Measurements from ENCODE around the gene TCF12. TPM values are rescaled to one million over a fixed set of nuclear protein-coding genes. Genes with fewer than 3 reads are reported as not detected.

Gene TCF12
- total and polyA plus RNA-seq, 2 donors (not counting 3 experiments of a cell fraction or from before 2014, with no cell fraction given) = 72.1 to 133 TPM

GRCh38 chr15:56996093-56996492, 77.6 kb downstream of the TCF12 start:
- Histone ChIP-seq H3K9me1 (replicated peaks; ENCODE audit: control insufficient read depth, extremely low read depth, insufficient read depth, low read length) (no peaks in the 10 kb centered on the region), H3K36me3 (ENCODE audit: control insufficient read depth in 2 of 2, extremely low read depth in 1 of 2, insufficient read depth in 2 of 2, low read length in 2 of 2) (no peaks in the 10 kb centered on the region), H3K4me3 (replicated peaks in 1 of 3; ENCODE audit: insufficient read depth in 1 of 3, low read depth in 1 of 3, low read length in 3 of 3) (no peak overlapping the region), H3K4me1 (ENCODE audit: control insufficient read depth, extremely low read depth, insufficient read depth, low read length) (no peaks in the 10 kb centered on the region), H3K27ac (ENCODE audit: insufficient read depth, low read depth, low read length) (no peak overlapping the region), H4K20me1 (replicated peaks; ENCODE audit: control insufficient read depth, extremely low read depth, insufficient read depth, low read length) (peaks cover 3% of the 10 kb centered on the region), H3K9me3 (replicated peaks; ENCODE audit: control insufficient read depth, insufficient read depth, low read length) (no peaks in the 10 kb centered on the region), H3K27me3 (ENCODE audit: control insufficient read depth in 2 of 2, insufficient read depth in 2 of 2, low read length in 2 of 2) (no peaks in the 10 kb centered on the region), H3K4me2 (ENCODE audit: insufficient read depth, low read length) (no peak overlapping the region), H3K9ac (replicated peaks; ENCODE audit: extremely low read depth, insufficient read depth, low read length) (no peak overlapping the region), H3K79me2 (ENCODE audit: control insufficient read depth, insufficient read depth, low read length) (peaks cover 66% of the 10 kb centered on the region), H2AFZ (ENCODE audit: low read depth, low read length) (no peak overlapping the region)
- DNase-seq (ENCODE audit: low read depth, low spot score) = no peak
- ChIA-PET CTCF (interaction anchor here (1.0 to 1.4 kb wide), 2 partner anchors 10 to 13 kb away, joined by 3 read pairs; no protein-coding TSS in a partner anchor), POLR2A (no interaction called here)
- BruUV-seq (replicated peaks) = no TSS peak
- no peak for FAIRE-seq
- intact Hi-C loops (cut with micrococcal nuclease) (no loop called here), dilution Hi-C loops (cut with MboI; ENCODE audit: extremely low pct_ligation_motif_present, low sequenced_read_pairs) (no loop called here)
- TF ChIP-seq MYC (IDR thresholded peaks at IDR 0.05; ENCODE audit: low read depth, low read length) (no peak), FOS (IDR thresholded peaks at IDR 0.05; ENCODE audit: borderline replicate concordance, insufficient read depth, low read length) (no peak)

- Histone ChIP-seq H3K79me2 (ENCODE audit: control insufficient read depth, insufficient read depth, low read length) (peaks cover 63% of the 10 kb centered on the region), H2AFZ (ENCODE audit: low read depth, low read length) (no peak overlapping the region), H3K9me3 (replicated peaks; ENCODE audit: control insufficient read depth, insufficient read depth, low read length) (no peaks in the 10 kb centered on the region), H3K27me3 (ENCODE audit: control insufficient read depth in 2 of 2, insufficient read depth in 2 of 2, low read length in 2 of 2) (no peaks in the 10 kb centered on the region), H3K4me2 (ENCODE audit: insufficient read depth, low read length) (no peak overlapping the region), H3K4me1 (ENCODE audit: control insufficient read depth, extremely low read depth, insufficient read depth, low read length) (no peaks in the 10 kb centered on the region), H3K4me3 (replicated peaks in 1 of 3; ENCODE audit: insufficient read depth in 1 of 3, low read depth in 1 of 3, low read length in 3 of 3) (no peak overlapping the region), H3K9ac (replicated peaks; ENCODE audit: extremely low read depth, insufficient read depth, low read length) (no peak overlapping the region), H4K20me1 (replicated peaks; ENCODE audit: control insufficient read depth, extremely low read depth, insufficient read depth, low read length) (peaks cover 3% of the 10 kb centered on the region), H3K27ac (ENCODE audit: insufficient read depth, low read depth, low read length) (no peak overlapping the region), H3K36me3 (ENCODE audit: control insufficient read depth in 2 of 2, extremely low read depth in 1 of 2, insufficient read depth in 2 of 2, low read length in 2 of 2) (no peaks in the 10 kb centered on the region), H3K9me1 (replicated peaks; ENCODE audit: control insufficient read depth, extremely low read depth, insufficient read depth, low read length) (no peaks in the 10 kb centered on the region)
- FAIRE-seq = no peak
- CTCF ChIA-PET = no interaction called here
- intact Hi-C loops (cut with micrococcal nuclease) (no loop called here), dilution Hi-C loops (cut with MboI; ENCODE audit: extremely low pct_ligation_motif_present, low sequenced_read_pairs) (no loop called here)
- no peak for DNase-seq (ENCODE audit: low read depth, low spot score)
- TF ChIP-seq CTCF (IDR thresholded peaks at IDR 0.05; ENCODE audit: extremely low read depth in 1 of 2, insufficient read depth in 1 of 2, low read depth in 1 of 2, low read length in 2 of 2) (no peak), MAX (IDR thresholded peaks at IDR 0.05; ENCODE audit: insufficient read depth, insufficient read length) (no peak), GATA2 (IDR thresholded peaks at IDR 0.05; ENCODE audit: insufficient read depth, insufficient read length, low read depth, low read length) (no peak)
- POLR2A ChIA-PET = no interaction called here
- BruUV-seq (replicated peaks) = no TSS peak
These were observed 78.5 kb downstream of the TCF12 start for GRCh38 chr15:56996746-56997470.
